OCI-LY1 (cell line): ENCODE measurements around the gene HSPA8.

Experiments used
- H2AFZ ChIP-seq: fragments of 200-600 bp; sonication (generic), shearing (Covaris generic); 2 replicates; pipeline ENCODE4 v1.6.0; 2014; ENCODE audit warnings: antibody characterized with exemption, mild to moderate bottlenecking, low read length
- H3F3A ChIP-seq: fragments of 200-600 bp; sonication (generic), shearing (Covaris generic); 2 replicates; pipeline ENCODE4 v1.6.0; 2014; ENCODE audit warnings: mild to moderate bottlenecking, antibody characterized with exemption, low read length, moderate library complexity; ENCODE audit not compliant: insufficient read depth
- H3K27ac ChIP-seq: fragments of 200-600 bp; sonication (generic); 2 replicates; pipeline ENCODE4 v1.5.1; 2014; ENCODE audit warnings: low read length, mixed run types, mild to moderate bottlenecking, low read depth; ENCODE audit not compliant: poor library complexity, severe bottlenecking
- H3K27me3 ChIP-seq: fragments of 200-600 bp; sonication (generic); 2 replicates; pipeline ENCODE4 v1.6.0; 2014; ENCODE audit warnings: antibody characterized with exemption, mild to moderate bottlenecking, low read length, moderate library complexity; ENCODE audit not compliant: insufficient read depth
- H3K36me3 ChIP-seq: fragments of 200-600 bp; sonication (generic); 2 replicates; pipeline ENCODE4 v1.6.1; 2014; ENCODE audit warnings: mild to moderate bottlenecking, antibody characterized with exemption, low read length, moderate library complexity, mixed read lengths; ENCODE audit not compliant: insufficient read depth
- H3K4me1 ChIP-seq: fragments of 200-600 bp; sonication (generic); 2 replicates; pipeline ENCODE4 v1.5.1; 2014; ENCODE audit warnings: mild to moderate bottlenecking, low read length, moderate library complexity; ENCODE audit not compliant: insufficient read depth, severe bottlenecking
- H3K4me2 ChIP-seq: fragments of 200-600 bp; sonication (generic), shearing (Covaris generic); 2 replicates; pipeline ENCODE4 v1.6.1; 2014; ENCODE audit warnings: low read length
- H3K4me3 ChIP-seq: fragments of 200-600 bp; sonication (generic); 2 replicates; pipeline ENCODE4 v1.5.1; 2014; ENCODE audit warnings: low read length, low read depth, mild to moderate bottlenecking, mixed read lengths; ENCODE audit not compliant: poor library complexity, severe bottlenecking
- H3K79me2 ChIP-seq: fragments of 200-600 bp; shearing (Covaris generic); 2 replicates; pipeline ENCODE4 v1.6.1; 2016; ENCODE audit warnings: mixed run types, low read length, mixed read lengths; ENCODE audit not compliant: insufficient read depth
- H3K9ac ChIP-seq: fragments of 200-600 bp; sonication (generic), shearing (Covaris generic); 2 replicates; pipeline ENCODE4 v1.6.1; 2014; ENCODE audit warnings: mild to moderate bottlenecking, low read length, mixed read lengths
- H3K9me2 ChIP-seq: fragments of 200-600 bp; sonication (generic), shearing (Covaris generic); 2 replicates; pipeline ENCODE4 v1.6.1; 2014; ENCODE audit warnings: low read depth, mild to moderate bottlenecking, low read length, mixed read lengths
- H3K9me3 ChIP-seq: fragments of 200-600 bp; shearing (Covaris generic); 2 replicates; pipeline ENCODE4 v1.6.1; 2014; ENCODE audit warnings: low read length, mixed read lengths
- H4K20me1 ChIP-seq: fragments of 200-600 bp; sonication (generic), shearing (Covaris generic); 2 replicates; pipeline ENCODE4 v1.6.0; 2016; ENCODE audit warnings: mild to moderate bottlenecking, low read length; ENCODE audit not compliant: insufficient read depth
- EZH2 ChIP-seq: fragments of 200-600 bp; sonication (generic), shearing (Covaris generic); IDR thresholded peaks from 2 replicates; pipeline ENCODE4 v1.8.0; 2017; ENCODE audit warnings: borderline replicate concordance, mixed run types, mild to moderate bottlenecking, antibody characterized with exemption, low read length, moderate library complexity, mixed read lengths
- TF ChIP-seq, protein P1 (sequence below): fragments of 200-600 bp; sonication (generic), shearing (Covaris generic); IDR thresholded peaks from 2 replicates; pipeline ENCODE4 v1.5.1; 2017; ENCODE audit warnings: mild to moderate bottlenecking, antibody characterized with exemption, low read length, moderate library complexity, mixed read lengths

The HSPA8 gene

DNA sequence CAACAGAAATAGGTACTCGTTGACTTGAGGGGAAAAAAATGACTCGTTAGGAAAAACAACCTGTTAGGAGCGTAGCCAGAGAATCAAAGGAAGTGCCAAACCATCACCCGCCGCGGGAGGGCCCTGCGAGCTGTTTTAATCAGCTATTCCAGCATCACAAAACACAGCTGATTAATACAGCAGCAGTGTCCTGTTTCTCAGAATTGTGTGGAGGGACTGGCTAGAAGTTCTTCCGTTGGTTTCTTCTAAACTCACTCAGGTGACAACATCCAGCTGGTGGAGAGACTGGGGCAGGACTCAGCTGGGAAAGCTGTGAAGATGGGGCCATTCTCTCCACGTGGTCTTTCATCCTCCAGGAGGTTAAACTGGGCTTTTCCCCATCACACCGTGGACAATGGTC is 28.0 kb downstream of the HSPA8 start:
- H3K79me2 ChIP-seq, result no peaks in the 10 kb centered on the region
- no peaks in the 10 kb centered on the region; the same call in 1 of the 2 replicates for H3K27me3 ChIP-seq
- no peaks in the 10 kb centered on the region for H3F3A ChIP-seq
- no peaks in the 10 kb centered on the region for H3K36me3 ChIP-seq
- H3K4me2 ChIP-seq, result no peak overlapping the region
- H3K9me3 ChIP-seq, result no peaks in the 10 kb centered on the region
- H2AFZ ChIP-seq, result no peak overlapping the region
- H3K9ac ChIP-seq, result no peak overlapping the region
- H3K27ac ChIP-seq, result no peak overlapping the region
- no peak overlapping the region for H3K4me3 ChIP-seq
- no peaks in the 10 kb centered on the region for H4K20me1 ChIP-seq
- H3K9me2 ChIP-seq, result no peaks in the 10 kb centered on the region
- no peak for TF ChIP-seq EZH2
- TF ChIP-seq, protein P1, sequence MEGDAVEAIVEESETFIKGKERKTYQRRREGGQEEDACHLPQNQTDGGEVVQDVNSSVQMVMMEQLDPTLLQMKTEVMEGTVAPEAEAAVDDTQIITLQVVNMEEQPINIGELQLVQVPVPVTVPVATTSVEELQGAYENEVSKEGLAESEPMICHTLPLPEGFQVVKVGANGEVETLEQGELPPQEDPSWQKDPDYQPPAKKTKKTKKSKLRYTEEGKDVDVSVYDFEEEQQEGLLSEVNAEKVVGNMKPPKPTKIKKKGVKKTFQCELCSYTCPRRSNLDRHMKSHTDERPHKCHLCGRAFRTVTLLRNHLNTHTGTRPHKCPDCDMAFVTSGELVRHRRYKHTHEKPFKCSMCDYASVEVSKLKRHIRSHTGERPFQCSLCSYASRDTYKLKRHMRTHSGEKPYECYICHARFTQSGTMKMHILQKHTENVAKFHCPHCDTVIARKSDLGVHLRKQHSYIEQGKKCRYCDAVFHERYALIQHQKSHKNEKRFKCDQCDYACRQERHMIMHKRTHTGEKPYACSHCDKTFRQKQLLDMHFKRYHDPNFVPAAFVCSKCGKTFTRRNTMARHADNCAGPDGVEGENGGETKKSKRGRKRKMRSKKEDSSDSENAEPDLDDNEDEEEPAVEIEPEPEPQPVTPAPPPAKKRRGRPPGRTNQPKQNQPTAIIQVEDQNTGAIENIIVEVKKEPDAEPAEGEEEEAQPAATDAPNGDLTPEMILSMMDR, result no peak; the same call in 1 of the 2 replicates
- no peaks in the 10 kb centered on the region for H3K4me1 ChIP-seq

DNA sequence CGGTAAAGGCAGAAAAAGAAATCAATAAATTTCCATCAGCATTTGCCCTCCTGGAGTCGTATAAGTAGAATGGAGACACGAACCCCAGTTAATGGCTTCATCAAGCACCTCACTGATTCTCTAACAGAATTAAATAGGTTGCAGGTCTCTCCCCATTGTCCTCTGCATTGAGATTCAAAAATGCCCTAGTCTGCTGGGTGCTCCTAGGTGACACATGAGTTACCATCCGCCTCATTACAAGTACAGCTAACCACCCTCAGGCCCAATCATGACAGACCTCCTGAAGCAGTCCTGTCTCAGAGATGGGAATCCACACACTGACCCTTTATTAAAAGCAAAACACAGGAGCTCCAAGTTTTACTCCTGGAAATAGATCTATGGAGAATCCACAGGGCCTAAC is 31.4 kb downstream of the HSPA8 start:
- Histone ChIP-seq H3K9me2 (no peaks in the 10 kb centered on the region), H3F3A (no peaks in the 10 kb centered on the region), H4K20me1 (no peaks in the 10 kb centered on the region)

DNA sequence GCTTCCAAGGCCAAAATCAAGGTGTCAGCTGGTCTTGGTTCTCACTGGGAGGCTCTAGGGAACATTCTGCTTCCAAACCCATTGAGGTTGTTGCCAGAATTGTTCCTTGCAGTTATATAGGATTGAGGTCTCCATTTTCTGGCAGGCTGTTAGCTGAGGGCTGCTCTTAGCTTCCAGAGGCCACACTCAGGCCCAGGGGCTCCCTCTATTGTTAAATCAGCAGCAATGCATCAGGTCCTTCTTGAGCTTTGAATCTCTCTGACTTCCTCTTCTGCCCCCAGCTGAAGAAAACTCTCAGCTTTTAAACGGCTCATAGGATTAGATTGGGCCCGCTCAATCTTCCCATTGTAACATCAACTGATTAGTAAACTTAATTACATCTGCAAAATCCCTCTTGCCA is 41.0 kb downstream of the HSPA8 start:
- Histone ChIP-seq H3K36me3 (no peaks in the 10 kb centered on the region), H3K79me2 (no peaks in the 10 kb centered on the region), H4K20me1 (no peaks in the 10 kb centered on the region), H3K4me2 (no peak overlapping the region), H3K27ac (no peak overlapping the region), H3K27me3 (no peaks in the 10 kb centered on the region), H3K4me3 (no peak overlapping the region), H3K9me3 (no peaks in the 10 kb centered on the region), H3F3A (no peaks in the 10 kb centered on the region), H3K9me2 (no peaks in the 10 kb centered on the region), H3K9ac (no peak overlapping the region), H2AFZ (no peak overlapping the region), H3K4me1 (no peaks in the 10 kb centered on the region)
- no peak for TF ChIP-seq EZH2
- TF ChIP-seq, protein P1, result peak; percentile 50; the same call in 1 of the 2 replicates

More for the DNA sequence above, 31.4 kb downstream of the HSPA8 start:
- Histone ChIP-seq H3K9ac (no peak overlapping the region), H3K36me3 (no peaks in the 10 kb centered on the region), H3K9me3 (no peaks in the 10 kb centered on the region), H2AFZ (no peak overlapping the region), H3K27ac (no peak overlapping the region), H3K4me1 (no peaks in the 10 kb centered on the region), H3K79me2 (no peaks in the 10 kb centered on the region), H3K27me3 (no peaks in the 10 kb centered on the region), H3K4me2 (no peak overlapping the region), H3K4me3 (no peak overlapping the region)
- TF ChIP-seq, protein P1, result no peak
- no peak for TF ChIP-seq EZH2
